NCI-H1105 treated with DMSO at 0.1 percent for 48 hours (cell line): ENCODE data around the gene CDCA7.
A peak's percentile ranks its signal among the peaks of the same experiment; 100 is the strongest.
"Not testable (repeated sequence)": the region's sequence is repeated elsewhere in the genome, so short reads cannot be mapped to it uniquely, and the experiment has no call there.

Source experiments
- DNase-seq: peaks from one replicate; lab custom pipeline; 2025; lab: John Stamatoyannopoulos, UW

CDCA7 gene

GRCh38 chr2:173402405-173402974, 47.8 kb downstream of the CDCA7 start:
- peak; percentile 84 for DNase-seq

DNA sequence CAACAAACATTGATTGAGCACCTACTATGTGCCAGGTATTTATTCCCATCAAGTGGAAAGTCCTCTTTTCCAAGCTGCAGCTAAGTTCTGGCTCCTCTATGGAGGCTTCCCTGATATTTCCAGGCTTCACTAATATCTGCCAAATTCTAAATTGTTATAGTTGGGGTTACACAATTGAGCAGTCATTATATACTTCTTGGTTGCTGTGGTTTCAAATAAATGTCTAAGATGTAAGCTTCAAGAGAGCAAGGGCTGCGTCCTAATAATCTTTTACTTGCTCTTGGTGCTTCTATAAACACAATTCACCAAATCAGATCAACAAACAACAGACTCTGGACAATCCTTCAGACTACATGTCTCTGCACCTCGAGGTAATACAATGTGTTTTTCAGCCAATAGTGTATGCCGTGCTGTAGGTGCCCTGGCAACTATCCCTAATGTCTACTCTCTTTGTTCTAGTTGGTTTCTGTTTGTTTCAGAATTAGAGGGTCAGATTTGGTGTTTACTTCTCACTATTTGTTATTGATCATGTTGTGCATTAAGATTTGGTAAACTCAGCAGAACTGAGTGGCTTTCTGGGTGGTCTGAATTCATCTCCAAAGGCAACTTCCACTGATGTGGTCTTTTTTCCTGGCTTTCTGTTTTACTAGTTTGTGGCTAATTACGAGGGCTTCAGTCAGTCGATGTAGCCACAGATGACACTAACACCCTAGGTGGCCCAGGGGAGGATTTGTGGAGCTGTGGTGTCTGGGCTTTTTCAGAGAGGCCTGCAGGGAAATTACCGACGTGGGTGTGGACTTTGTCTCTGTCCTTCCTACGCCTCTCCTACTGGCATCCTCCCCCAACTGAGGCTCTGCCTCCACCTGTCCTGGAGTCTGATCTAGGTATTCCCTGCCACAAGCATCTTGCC, 50.4 kb downstream of the CDCA7 start:
- DNase-seq, result no peak

- no peak for DNase-seq
These were observed 52.5 kb downstream of the CDCA7 start for GRCh38 chr2:173407176-173407575.

DNA sequence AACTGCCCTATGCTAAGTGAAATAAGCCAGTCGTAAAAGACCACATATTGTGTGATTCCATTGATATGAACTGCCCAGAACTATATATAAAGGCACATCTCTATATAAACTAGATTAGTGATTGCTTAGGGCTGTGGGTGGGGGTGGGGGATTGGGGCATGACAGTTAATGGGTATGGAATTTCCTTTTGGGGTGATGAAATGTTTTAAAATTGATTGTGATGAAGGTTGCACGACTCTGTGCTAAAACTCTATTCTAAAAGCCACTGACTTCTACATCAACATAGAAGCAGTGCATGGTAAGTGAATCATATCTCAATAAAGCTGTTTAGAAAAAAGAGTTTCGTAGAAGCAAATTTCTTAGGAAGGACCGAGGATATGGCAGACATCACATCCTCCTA, 53.0 kb downstream of the CDCA7 start:
- DNase-seq, result no peak

GRCh38 chr2:173410579-173410978, 55.9 kb downstream of the CDCA7 start:
- DNase-seq, result no peak

GRCh38 chr2:173412628-173413027, 58.0 kb downstream of the CDCA7 start:
- no peak for DNase-seq

- no peak for DNase-seq
These were observed 60.2 kb downstream of the CDCA7 start for GRCh38 chr2:173414823-173415322.

DNA sequence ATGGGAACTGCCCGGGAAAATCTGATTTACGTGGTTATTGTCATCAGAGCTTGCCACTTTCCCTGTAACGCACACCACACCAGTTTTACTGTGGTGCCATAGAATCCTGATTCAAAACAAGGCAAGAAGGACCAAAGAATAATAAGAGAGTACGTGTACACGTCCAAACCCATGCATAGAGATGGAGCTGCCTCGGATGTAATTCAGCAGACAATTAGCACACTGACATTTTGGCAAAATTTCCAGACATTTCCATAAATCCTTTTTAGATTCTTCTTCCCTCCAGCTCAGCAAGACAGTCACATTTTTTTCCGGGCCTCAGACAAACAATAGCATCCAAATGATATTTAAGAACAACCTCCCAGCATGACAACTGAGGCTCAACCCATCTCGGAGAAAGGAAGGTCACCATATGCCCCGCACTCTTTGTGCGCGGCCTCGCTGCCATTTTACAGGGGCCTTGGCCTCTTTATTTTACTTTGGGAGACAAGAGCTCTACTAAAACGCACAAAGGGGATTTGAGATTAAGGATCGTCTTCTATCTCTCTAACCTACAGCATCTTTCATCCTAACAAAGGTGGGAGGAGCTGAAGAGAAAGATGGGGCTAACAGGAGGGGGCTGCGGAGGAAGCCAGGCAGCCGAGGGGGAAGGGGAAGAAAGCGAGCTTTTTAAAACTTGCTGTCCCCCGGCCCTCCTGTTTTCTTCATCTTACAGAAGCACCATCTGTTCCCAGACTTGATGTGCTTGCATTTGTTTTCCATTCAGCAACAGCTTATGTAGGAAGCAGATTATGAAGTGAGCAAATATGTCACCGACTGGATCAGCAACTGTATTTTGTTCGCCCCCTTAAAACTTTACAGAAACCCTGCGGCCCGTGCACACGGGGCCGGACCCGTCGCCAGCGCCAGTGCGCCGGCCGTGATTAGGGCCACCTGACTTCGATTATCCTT, 61.0 kb downstream of the CDCA7 start:
- DNase-seq, result no peak

DNA sequence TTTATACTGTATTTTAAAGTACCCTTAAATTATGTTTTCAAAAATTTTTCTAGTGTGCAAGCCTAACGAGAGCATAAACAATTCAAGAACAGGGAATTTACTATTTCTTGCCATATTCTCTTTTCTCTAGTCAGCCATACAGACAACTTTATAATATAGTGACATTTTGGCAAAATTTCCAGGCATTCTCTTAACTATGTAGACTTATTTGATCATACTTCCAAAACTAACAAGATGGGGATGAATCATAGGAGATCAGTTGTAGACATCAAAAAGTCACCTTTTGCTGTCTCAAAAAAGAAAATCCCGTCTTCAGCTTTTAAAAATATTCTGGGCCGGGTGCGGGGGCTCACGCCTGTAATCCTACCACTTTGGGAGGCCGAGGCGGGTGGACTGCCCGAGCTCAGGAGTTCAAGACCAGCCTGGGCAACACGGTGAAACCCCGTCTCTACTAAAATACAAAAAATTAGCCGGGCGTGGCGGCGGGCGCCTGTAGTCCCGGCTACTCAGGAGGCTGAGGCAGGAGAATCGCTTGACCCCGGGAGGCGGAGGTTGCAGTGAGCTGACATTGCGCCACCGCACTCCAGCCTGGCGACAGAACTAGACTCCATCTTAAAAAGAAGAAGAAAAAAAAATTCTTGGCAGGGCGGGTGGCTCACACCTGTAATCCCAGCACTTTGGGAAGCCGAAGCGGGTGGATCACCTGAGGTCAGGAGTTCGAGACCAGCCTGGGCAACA, 61.9 kb downstream of the CDCA7 start:
- not testable (repeated sequence) for DNase-seq

- no peak for DNase-seq
These were observed 62.7 kb downstream of the CDCA7 start for GRCh38 chr2:173417341-173417740.

- no peak for DNase-seq
These were observed 63.1 kb downstream of the CDCA7 start for GRCh38 chr2:173417802-173418201.
